ENCODE measurements around the gene CENATAC.
"Not testable (repeated sequence)": the region's sequence is repeated elsewhere in the genome, so short reads cannot be mapped to it uniquely, and the experiment has no call there.

Gene CENATAC, protein sequence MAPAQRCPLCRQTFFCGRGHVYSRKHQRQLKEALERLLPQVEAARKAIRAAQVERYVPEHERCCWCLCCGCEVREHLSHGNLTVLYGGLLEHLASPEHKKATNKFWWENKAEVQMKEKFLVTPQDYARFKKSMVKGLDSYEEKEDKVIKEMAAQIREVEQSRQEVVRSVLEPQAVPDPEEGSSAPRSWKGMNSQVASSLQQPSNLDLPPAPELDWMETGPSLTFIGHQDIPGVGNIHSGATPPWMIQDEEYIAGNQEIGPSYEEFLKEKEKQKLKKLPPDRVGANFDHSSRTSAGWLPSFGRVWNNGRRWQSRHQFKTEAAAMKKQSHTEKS

DNA sequence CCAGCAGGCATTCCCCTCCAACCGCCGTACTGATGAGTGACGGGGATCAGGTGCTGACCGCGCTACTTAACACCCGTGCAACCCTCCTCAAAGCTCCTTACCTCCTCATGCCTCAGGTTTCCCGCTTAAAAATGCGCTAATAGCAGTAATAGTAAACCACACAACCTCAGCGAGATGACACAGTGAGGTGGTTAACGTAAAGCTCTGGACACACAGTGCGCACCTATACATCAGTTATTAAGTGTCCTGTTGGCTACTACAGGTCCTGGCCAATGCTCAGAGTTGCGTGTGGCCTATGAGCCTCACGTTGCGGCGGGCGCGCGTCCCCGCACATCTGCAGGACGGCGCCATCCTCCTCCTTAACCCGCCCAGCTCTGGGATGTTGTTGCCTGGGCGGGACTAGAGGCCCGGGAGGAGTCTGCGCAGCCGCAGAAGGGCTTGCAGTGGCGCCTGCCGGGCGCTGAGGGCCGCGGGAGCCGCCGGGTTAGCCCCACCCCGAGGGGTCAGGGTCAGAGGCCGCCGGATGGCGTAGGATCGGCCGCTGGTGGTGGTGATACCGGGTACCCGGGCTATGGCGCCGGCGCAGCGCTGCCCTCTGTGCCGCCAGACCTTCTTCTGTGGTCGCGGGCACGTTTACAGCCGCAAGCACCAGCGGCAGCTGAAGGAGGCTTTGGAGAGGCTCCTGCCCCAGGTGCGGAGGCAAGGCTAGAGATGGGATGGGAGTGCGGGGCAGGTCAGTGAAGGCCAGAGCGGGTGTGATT is at the start of gene CENATAC:
Gene CENATAC (plus strand): TSS at position 512 of the 761 bp plus-strand sequence. CDS start 60 bp downstream, at position 572.
- Histone ChIP-seq H3K9me3 (ENCODE audit: control insufficient read depth, insufficient read depth, low read length) (no peaks in the 10 kb centered on the region), H3K4me1 (ENCODE audit: insufficient read depth, low read length) (peaks cover 10% of the 10 kb centered on the region; the same call in 1 of the 2 replicates), H3K9ac (ENCODE audit: low read depth, low read length) (peak within 1 kb of the TSS; percentile 88), H3K36me3 (ENCODE audit: insufficient read depth, low read length) (peaks cover 15% of the 10 kb centered on the region)

DNA sequence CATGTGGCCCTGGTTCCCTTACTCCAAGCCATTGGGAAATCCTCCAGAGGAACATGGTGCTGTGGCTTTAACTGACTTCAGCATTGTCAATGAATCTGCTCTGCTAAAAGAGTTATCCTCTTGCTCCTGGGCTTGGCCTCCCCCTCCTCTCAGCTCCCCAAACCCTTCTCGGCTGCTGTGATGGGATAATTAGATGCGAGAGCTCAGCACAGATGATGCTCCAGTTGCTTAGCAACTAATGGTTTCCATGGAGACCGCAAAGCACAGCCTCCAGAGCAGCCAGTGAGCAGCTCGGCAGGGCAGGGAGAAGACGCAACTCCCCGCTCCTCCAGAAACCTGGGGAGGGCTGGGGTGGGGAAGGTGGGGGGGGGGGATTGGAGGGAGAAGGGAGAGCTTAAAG is 44.7 kb upstream of the CENATAC start:
- Histone ChIP-seq H3K4me1 (ENCODE audit: insufficient read depth, low read length) (0 out of 2 replicates have a peak, but pooled peaks cover 6% of the 10 kb centered on the region), H3K9me3 (ENCODE audit: control insufficient read depth, insufficient read depth, low read length) (no peaks in the 10 kb centered on the region), H3K9ac (ENCODE audit: low read depth, low read length) (no peak overlapping the region), H3K36me3 (ENCODE audit: insufficient read depth, low read length) (no peaks in the 10 kb centered on the region)

GRCh38 chr11:118953976-118954375 is 44.0 kb upstream of the CENATAC start:
- H3K4me1 ChIP-seq (ENCODE audit: insufficient read depth, low read length); H3K36me3 ChIP-seq (ENCODE audit: insufficient read depth, low read length); H3K9ac ChIP-seq (ENCODE audit: low read depth, low read length); H3K9me3 ChIP-seq (ENCODE audit: control insufficient read depth, insufficient read depth, low read length): not testable (repeated sequence)

DNA sequence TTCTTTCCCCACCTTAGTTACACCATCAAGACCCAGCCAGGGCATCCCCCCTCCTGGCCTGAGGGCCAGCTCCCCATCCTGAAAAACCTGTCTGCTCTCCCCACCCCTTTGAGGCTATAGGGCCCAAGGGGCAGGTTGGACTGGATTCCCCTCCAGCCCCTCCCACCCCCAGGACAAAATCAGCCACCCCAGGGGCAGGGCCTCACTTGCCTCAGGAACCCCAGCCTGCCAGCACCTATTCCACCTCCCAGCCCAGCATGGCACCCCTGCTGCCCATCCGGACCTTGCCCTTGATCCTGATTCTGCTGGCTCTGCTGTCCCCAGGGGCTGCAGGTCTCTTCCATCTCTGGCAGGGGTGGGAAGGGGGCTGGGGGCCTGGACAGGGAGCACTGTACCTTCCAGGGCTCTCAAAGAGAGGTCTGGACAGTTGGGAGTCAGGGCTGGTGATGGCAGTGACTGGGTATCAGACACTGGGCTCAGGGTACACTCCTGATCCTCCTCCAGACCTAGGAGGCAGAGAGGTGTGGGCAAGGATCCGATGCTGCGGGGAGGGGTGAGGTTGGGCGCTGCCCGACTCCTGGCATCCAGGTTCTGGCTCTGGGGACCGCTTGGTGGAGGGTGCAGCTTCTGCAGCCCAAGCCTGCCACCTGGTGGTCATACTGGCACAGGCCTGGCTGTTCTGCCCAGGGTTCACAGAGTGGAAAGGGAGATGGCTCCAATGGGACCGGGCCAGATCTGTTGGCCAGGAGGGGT is 41.7 kb upstream of the CENATAC start, which contains the start of gene UPK2:
Gene UPK2 (plus strand): TSS at position 205 of the 753 bp plus-strand sequence. CDS start 53 bp downstream, at position 258.
- Histone ChIP-seq H3K36me3 (ENCODE audit: insufficient read depth, low read length) (no peaks in the 10 kb centered on the region), H3K9ac (ENCODE audit: low read depth, low read length) (no peak within 1 kb of the TSS), H3K9me3 (ENCODE audit: control insufficient read depth, insufficient read depth, low read length) (no peaks in the 10 kb centered on the region), H3K4me1 (ENCODE audit: insufficient read depth, low read length) (0 out of 2 replicates have a peak, but pooled peaks cover 6% of the 10 kb centered on the region)

- no peak overlapping the region for H3K9ac ChIP-seq (ENCODE audit: low read depth, low read length)
- peaks cover 6% of the 10 kb centered on the region; the same call in 1 of the 2 replicates for H3K4me1 ChIP-seq (ENCODE audit: insufficient read depth, low read length)
- no peaks in the 10 kb centered on the region for H3K36me3 ChIP-seq (ENCODE audit: insufficient read depth, low read length)
- H3K9me3 ChIP-seq (ENCODE audit: control insufficient read depth, insufficient read depth, low read length) = no peaks in the 10 kb centered on the region
Observed at GRCh38 chr11:118956847-118957469, 41.0 kb upstream of the CENATAC start.

- no peaks in the 10 kb centered on the region for H3K36me3 ChIP-seq (ENCODE audit: insufficient read depth, low read length)
- H3K4me1 ChIP-seq (ENCODE audit: insufficient read depth, low read length) = peaks cover 6% of the 10 kb centered on the region; the same call in 1 of the 2 replicates
- no peaks in the 10 kb centered on the region for H3K9me3 ChIP-seq (ENCODE audit: control insufficient read depth, insufficient read depth, low read length)
- H3K9ac ChIP-seq (ENCODE audit: low read depth, low read length) = no peak overlapping the region
Observed at GRCh38 chr11:118957549-118957948, 40.4 kb upstream of the CENATAC start.

DNA sequence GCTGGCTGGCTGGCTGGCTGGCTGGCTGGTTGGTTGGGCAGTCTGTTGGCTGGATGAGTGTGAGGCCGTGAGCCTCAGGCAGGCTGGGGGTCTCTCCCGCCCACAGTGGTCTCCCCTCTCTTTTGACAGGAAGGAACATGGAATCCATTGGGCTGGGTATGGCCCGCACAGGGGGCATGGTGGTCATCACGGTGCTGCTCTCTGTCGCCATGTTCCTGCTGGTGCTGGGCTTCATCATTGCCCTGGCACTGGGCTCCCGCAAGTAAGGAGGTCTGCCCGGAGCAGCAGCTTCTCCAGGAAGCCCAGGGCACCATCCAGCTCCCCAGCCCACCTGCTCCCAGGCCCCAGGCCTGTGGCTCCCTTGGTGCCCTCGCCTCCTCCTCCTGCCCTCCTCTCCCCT is 40.0 kb upstream of the CENATAC start:
- peaks cover 6% of the 10 kb centered on the region; the same call in 1 of the 2 replicates for H3K4me1 ChIP-seq (ENCODE audit: insufficient read depth, low read length)
- H3K9me3 ChIP-seq (ENCODE audit: control insufficient read depth, insufficient read depth, low read length) = no peaks in the 10 kb centered on the region
- no peak overlapping the region for H3K9ac ChIP-seq (ENCODE audit: low read depth, low read length)
- H3K36me3 ChIP-seq (ENCODE audit: insufficient read depth, low read length) = no peaks in the 10 kb centered on the region

DNA sequence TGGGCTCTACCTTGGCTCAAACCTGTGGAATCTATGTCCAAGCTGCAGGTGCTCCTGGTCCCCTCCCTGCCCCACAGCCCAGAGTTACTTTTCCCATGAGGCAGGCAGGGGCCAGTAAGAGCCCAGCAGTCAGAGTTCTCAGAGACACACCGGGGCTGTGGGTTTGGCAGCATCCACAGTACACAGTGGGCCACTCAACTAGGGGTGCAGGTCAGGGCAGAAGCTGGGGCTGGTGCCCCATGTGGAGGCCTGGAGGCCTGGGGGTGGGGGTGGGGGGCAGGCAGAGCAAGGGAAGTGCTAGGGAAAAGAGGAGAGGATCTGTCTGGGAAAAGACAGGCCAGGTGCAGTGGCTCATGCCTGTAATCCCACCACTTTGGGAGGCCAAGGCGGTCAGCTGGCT is 39.4 kb upstream of the CENATAC start:
- no peaks in the 10 kb centered on the region for H3K36me3 ChIP-seq (ENCODE audit: insufficient read depth, low read length)
- H3K9ac ChIP-seq (ENCODE audit: low read depth, low read length) = no peak overlapping the region
- peaks cover 6% of the 10 kb centered on the region; the same call in 1 of the 2 replicates for H3K4me1 ChIP-seq (ENCODE audit: insufficient read depth, low read length)
- H3K9me3 ChIP-seq (ENCODE audit: control insufficient read depth, insufficient read depth, low read length) = no peaks in the 10 kb centered on the region

- Histone ChIP-seq H3K9me3 (ENCODE audit: control insufficient read depth, insufficient read depth, low read length) (no peaks in the 10 kb centered on the region), H3K36me3 (ENCODE audit: insufficient read depth, low read length) (no peaks in the 10 kb centered on the region), H3K4me1 (ENCODE audit: insufficient read depth, low read length) (no peaks in the 10 kb centered on the region; the same call in 1 of the 2 replicates), H3K9ac (ENCODE audit: low read depth, low read length) (no peak overlapping the region)
Observed at GRCh38 chr11:118961189-118961588, 36.7 kb upstream of the CENATAC start.

DNA sequence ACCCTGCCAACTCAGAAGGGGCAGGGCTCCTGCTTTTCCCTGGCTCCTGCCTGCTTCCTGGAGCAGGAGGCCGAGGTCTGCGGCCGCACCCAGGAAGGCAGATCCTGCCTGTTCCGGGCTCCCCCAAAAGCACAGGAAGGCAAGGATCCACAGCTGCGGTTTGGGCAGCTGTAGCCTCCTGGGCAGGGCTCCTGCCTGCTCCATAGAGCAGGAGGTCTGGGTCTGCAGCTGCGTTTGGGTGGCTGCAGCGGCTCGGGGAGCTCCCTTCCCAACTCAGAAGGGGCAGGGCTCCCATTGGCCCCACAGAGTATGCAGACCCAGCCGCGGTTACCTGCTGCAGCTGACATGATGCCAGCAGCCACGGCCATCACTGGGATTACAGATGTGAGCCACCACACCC is 36.3 kb upstream of the CENATAC start:
- no peaks in the 10 kb centered on the region for H3K36me3 ChIP-seq (ENCODE audit: insufficient read depth, low read length)
- H3K4me1 ChIP-seq (ENCODE audit: insufficient read depth, low read length) = no peaks in the 10 kb centered on the region; the same call in 1 of the 2 replicates
- no peak overlapping the region for H3K9ac ChIP-seq (ENCODE audit: low read depth, low read length)

GRCh38 chr11:118969508-118969907 is 28.4 kb upstream of the CENATAC start:
- not testable (repeated sequence) for H3K36me3 ChIP-seq (ENCODE audit: insufficient read depth, low read length); H3K9me3 ChIP-seq (ENCODE audit: control insufficient read depth, insufficient read depth, low read length); H3K9ac ChIP-seq (ENCODE audit: low read depth, low read length); H3K4me1 ChIP-seq (ENCODE audit: insufficient read depth, low read length)

More for the DNA sequence above, 36.3 kb upstream of the CENATAC start:
- H3K9me3 ChIP-seq (ENCODE audit: control insufficient read depth, insufficient read depth, low read length) = no peaks in the 10 kb centered on the region

DNA sequence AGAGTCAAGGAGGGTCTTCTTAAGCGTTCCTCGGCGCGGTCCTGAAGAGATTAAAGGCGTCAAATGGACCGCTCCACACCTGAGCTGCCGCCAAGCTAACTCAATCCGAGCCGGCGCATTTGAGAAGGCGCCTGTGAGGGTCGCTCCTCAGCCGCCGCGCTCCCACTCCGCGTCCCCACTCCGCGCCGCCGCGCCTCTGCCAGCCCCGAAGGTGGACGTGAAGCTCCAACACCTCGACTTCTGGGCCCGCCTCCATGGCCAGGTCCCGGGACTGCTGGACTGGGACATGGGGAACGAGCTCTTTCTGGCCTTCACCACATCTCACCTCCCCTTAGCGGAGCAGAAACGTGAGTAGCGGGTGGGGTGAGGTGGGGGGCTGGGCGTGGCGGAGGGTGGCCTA is 26.3 kb upstream of the CENATAC start, which contains the start of gene FOXR1:
Gene FOXR1 (plus strand): TSS at position 116 of the 400 bp plus-strand sequence. CDS start 171 bp downstream, at position 287.
- no peaks in the 10 kb centered on the region for H3K9me3 ChIP-seq (ENCODE audit: control insufficient read depth, insufficient read depth, low read length)
- no peak within 1 kb of the TSS for H3K9ac ChIP-seq (ENCODE audit: low read depth, low read length)
- H3K36me3 ChIP-seq (ENCODE audit: insufficient read depth, low read length) = no peaks in the 10 kb centered on the region
- H3K4me1 ChIP-seq (ENCODE audit: insufficient read depth, low read length) = no peaks in the 10 kb centered on the region

DNA sequence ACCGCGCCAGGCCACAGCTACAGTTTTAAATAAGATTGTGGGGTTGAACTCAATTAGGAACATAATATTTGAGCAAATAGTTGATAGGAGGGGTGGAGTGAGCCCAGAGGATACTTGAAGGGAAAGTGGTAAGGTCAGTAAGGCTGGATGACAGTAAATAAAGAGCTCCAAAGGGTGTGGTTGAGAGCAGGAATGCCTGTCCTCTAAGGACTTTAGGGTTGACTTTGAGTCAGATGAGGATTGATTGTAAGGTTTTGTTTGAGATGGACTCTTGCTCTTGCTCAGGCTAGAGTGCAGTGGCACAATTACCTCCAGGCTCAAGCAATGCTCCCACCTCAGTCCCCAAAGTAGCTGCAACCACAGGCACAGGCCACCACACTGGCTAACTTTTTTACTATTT is 24.0 kb upstream of the CENATAC start:
- no peaks in the 10 kb centered on the region for H3K36me3 ChIP-seq (ENCODE audit: insufficient read depth, low read length)
- no peaks in the 10 kb centered on the region for H3K9me3 ChIP-seq (ENCODE audit: control insufficient read depth, insufficient read depth, low read length)
- H3K4me1 ChIP-seq (ENCODE audit: insufficient read depth, low read length) = peaks cover 6% of the 10 kb centered on the region
- H3K9ac ChIP-seq (ENCODE audit: low read depth, low read length) = no peak overlapping the region

Measured in ES-I3 (cell line).